ENCODE results near the gene PRKAG3. TPM values are rescaled to one million over a fixed set of nuclear protein-coding genes. Genes with fewer than 3 reads are reported as not detected.

The PRKAG3 gene
- polyA plus RNA-seq, 1 of the 3 experiments (the other 2 are of a cell fraction): not detected

DNA sequence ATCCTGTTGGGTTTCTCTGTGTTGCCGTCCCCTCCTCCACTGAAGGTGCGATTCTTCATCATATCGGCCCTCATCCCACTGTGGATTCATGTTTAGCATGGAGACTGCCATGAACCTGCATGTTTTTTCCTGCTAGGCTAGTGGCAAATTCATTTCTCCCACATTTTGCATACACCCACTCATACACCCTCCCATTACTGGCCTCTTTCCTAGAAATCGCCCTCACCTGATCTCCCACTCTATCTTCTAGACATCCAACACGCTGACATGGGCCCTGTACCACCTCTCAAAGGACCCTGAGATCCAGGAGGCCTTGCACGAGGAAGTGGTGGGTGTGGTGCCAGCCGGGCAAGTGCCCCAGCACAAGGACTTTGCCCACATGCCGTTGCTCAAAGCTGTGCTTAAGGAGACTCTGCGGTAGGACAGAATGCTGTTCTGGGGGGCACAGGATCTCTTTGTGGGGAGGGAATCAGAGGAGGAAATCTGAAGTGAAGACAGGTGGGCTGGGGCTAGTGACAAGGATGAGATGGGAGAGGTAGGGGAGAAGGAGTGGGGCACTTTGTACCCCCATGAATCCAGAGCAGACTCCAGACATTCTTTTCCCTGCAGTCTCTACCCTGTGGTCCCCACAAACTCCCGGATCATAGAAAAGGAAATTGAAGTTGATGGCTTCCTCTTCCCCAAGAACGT, 17.7 kb downstream of the PRKAG3 start:
- no peak overlapping the region for H3K27ac ChIP-seq (ENCODE audit: low read depth in 2 of 2, low read length in 1 of 2)
- no peak overlapping the region for H3K9ac ChIP-seq
- POLR2A ChIA-PET: no interaction called here
- TF ChIP-seq TCF12 (IDR thresholded peaks at IDR 0.05) (no peak), RXRA (IDR thresholded peaks at IDR 0.05; ENCODE audit: borderline replicate concordance, low read depth) (no peak)
- TF ChIP-seq, protein P1, sequence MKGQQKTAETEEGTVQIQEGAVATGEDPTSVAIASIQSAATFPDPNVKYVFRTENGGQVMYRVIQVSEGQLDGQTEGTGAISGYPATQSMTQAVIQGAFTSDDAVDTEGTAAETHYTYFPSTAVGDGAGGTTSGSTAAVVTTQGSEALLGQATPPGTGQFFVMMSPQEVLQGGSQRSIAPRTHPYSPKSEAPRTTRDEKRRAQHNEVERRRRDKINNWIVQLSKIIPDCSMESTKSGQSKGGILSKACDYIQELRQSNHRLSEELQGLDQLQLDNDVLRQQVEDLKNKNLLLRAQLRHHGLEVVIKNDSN (IDR thresholded peaks at IDR 0.05; ENCODE audit: borderline replicate concordance, low read depth): no peak
- H3K4me1 ChIP-seq (ENCODE audit: control insufficient read depth in 1 of 2, insufficient read depth in 2 of 2, low read depth in 1 of 2, low read length in 1 of 2): no peaks in the 10 kb centered on the region; a peak in 1 of 4 replicates
- 70% methylated on average over 11 of the region's 11 CpGs for WGBS (ENCODE audit: low lambda C conversion rate)
- no peak overlapping the region for H3K4me2 ChIP-seq
- H3K79me2 ChIP-seq (ENCODE audit: insufficient read depth): no peaks in the 10 kb centered on the region
- no peaks in the 10 kb centered on the region for H3K36me3 ChIP-seq (replicated peaks in 1 of 2; ENCODE audit: control insufficient read depth in 1 of 2, insufficient read depth in 2 of 2, low read length in 1 of 2)
- DNase-seq: no peak
- H2AFZ ChIP-seq (ENCODE audit: low read depth): no peak overlapping the region
- no peaks in the 10 kb centered on the region for H3F3A ChIP-seq (replicated peaks; ENCODE audit: insufficient read depth)
- CTCF ChIA-PET: interaction anchor here (1.2 kb wide), 1 partner anchor 33 kb away, joined by 3 read pairs; no protein-coding TSS in a partner anchor
- H3K4me3 ChIP-seq (ENCODE audit: low read depth in 2 of 2, low read length in 1 of 2): no peak overlapping the region
- no peaks in the 10 kb centered on the region for H3K9me3 ChIP-seq
- H3K27me3 ChIP-seq (ENCODE audit: insufficient read depth): no peaks in the 10 kb centered on the region; the same call in 1 of the 2 replicates
- H4K20me1 ChIP-seq (ENCODE audit: insufficient read depth): no peaks in the 10 kb centered on the region
- H3K9me2 ChIP-seq: no peaks in the 10 kb centered on the region

DNA sequence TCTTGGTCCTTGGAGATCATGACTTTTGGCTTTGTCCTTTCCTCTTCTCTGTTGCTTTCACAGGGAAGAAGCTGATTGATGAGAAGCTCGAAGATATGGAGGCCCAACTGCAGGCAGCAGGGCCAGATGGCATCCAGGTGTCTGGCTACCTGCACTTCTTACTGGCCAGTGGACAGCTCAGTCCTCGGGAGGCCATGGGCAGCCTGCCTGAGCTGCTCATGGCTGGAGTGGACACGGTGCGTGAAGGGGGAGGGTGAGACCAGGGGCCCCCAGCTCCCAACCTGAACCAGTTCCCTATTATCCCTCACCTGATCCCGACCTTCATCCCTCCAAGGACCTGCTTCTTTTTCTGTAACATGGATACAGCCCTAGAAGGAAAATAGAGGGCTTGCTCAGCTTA, 18.7 kb downstream of the PRKAG3 start:
- WGBS (ENCODE audit: low lambda C conversion rate): 56% methylated on average over 5 of the region's 5 CpGs

DNA sequence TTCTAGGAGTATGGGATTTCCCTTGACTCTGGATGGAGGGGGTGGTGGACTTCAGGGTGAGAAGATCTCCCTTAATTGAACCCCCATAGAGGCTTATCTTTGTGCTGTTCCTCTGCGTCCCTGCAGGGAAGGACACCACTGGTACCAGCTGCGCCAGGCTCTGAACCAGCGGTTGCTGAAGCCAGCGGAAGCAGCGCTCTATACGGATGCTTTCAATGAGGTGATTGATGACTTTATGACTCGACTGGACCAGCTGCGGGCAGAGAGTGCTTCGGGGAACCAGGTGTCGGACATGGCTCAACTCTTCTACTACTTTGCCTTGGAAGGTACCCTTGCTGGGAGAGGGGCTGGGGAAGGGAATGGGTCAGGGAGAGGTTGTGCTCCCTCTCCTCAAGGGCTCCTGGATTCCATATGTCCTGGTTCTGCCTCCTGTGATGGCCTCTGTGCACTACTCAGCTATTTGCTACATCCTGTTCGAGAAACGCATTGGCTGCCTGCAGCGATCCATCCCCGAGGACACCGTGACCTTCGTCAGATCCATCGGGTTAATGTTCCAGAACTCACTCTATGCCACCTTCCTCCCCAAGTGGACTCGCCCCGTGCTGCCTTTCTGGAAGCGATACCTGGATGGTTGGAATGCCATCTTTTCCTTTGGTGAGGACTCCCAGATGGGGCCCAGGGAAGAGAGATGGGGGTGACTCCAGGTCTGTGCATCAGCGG, 19.3 kb downstream of the PRKAG3 start:
- WGBS (ENCODE audit: low lambda C conversion rate): 87% methylated on average over 19 of the region's 21 CpGs
- POLR2A ChIA-PET: no interaction called here
- H3K4me1 ChIP-seq (ENCODE audit: control insufficient read depth in 1 of 2, insufficient read depth in 2 of 2, low read depth in 1 of 2, low read length in 1 of 2): no peaks in the 10 kb centered on the region; a peak in 1 of 4 replicates
- no peak overlapping the region for H3K4me2 ChIP-seq
- H3K27ac ChIP-seq (ENCODE audit: low read depth in 2 of 2, low read length in 1 of 2): no peak overlapping the region
- no peaks in the 10 kb centered on the region for H4K20me1 ChIP-seq (ENCODE audit: insufficient read depth)
- H3K9ac ChIP-seq: no peak overlapping the region
- no peak for DNase-seq
- CTCF ChIA-PET: interaction anchor here (1.3 kb wide), 1 partner anchor 168 kb away, joined by 3 read pairs; no protein-coding TSS in a partner anchor
- H2AFZ ChIP-seq (ENCODE audit: low read depth): no peak overlapping the region
- TF ChIP-seq SIN3A (IDR thresholded peaks at IDR 0.05; ENCODE audit: borderline replicate concordance, low read depth, low read length): no peak
- TF ChIP-seq, protein P2, sequence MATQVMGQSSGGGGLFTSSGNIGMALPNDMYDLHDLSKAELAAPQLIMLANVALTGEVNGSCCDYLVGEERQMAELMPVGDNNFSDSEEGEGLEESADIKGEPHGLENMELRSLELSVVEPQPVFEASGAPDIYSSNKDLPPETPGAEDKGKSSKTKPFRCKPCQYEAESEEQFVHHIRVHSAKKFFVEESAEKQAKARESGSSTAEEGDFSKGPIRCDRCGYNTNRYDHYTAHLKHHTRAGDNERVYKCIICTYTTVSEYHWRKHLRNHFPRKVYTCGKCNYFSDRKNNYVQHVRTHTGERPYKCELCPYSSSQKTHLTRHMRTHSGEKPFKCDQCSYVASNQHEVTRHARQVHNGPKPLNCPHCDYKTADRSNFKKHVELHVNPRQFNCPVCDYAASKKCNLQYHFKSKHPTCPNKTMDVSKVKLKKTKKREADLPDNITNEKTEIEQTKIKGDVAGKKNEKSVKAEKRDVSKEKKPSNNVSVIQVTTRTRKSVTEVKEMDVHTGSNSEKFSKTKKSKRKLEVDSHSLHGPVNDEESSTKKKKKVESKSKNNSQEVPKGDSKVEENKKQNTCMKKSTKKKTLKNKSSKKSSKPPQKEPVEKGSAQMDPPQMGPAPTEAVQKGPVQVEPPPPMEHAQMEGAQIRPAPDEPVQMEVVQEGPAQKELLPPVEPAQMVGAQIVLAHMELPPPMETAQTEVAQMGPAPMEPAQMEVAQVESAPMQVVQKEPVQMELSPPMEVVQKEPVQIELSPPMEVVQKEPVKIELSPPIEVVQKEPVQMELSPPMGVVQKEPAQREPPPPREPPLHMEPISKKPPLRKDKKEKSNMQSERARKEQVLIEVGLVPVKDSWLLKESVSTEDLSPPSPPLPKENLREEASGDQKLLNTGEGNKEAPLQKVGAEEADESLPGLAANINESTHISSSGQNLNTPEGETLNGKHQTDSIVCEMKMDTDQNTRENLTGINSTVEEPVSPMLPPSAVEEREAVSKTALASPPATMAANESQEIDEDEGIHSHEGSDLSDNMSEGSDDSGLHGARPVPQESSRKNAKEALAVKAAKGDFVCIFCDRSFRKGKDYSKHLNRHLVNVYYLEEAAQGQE (IDR thresholded peaks at IDR 0.05; ENCODE audit: low read depth, low read length): no peak
- no peak for TF ChIP-seq NRF1 (IDR thresholded peaks at IDR 0.05; ENCODE audit: low read depth, low read length)
- TF ChIP-seq, protein P3, sequence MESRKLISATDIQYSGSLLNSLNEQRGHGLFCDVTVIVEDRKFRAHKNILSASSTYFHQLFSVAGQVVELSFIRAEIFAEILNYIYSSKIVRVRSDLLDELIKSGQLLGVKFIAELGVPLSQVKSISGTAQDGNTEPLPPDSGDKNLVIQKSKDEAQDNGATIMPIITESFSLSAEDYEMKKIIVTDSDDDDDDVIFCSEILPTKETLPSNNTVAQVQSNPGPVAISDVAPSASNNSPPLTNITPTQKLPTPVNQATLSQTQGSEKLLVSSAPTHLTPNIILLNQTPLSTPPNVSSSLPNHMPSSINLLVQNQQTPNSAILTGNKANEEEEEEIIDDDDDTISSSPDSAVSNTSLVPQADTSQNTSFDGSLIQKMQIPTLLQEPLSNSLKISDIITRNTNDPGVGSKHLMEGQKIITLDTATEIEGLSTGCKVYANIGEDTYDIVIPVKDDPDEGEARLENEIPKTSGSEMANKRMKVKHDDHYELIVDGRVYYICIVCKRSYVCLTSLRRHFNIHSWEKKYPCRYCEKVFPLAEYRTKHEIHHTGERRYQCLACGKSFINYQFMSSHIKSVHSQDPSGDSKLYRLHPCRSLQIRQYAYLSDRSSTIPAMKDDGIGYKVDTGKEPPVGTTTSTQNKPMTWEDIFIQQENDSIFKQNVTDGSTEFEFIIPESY (IDR thresholded peaks at IDR 0.05; ENCODE audit: borderline replicate concordance, low read depth): no peak
- TF ChIP-seq, protein P4, sequence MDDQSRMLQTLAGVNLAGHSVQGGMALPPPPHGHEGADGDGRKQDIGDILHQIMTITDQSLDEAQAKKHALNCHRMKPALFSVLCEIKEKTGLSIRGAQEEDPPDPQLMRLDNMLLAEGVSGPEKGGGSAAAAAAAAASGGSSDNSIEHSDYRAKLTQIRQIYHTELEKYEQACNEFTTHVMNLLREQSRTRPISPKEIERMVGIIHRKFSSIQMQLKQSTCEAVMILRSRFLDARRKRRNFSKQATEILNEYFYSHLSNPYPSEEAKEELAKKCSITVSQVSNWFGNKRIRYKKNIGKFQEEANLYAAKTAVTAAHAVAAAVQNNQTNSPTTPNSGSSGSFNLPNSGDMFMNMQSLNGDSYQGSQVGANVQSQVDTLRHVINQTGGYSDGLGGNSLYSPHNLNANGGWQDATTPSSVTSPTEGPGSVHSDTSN (IDR thresholded peaks at IDR 0.05): no peak
- no peaks in the 10 kb centered on the region for H3F3A ChIP-seq (replicated peaks; ENCODE audit: insufficient read depth)
- H3K27me3 ChIP-seq (ENCODE audit: insufficient read depth): no peaks in the 10 kb centered on the region; the same call in 1 of the 2 replicates
- no peak overlapping the region for H3K4me3 ChIP-seq (ENCODE audit: low read depth in 2 of 2, low read length in 1 of 2)
- H3K9me2 ChIP-seq: no peaks in the 10 kb centered on the region
- H3K79me2 ChIP-seq (ENCODE audit: insufficient read depth): no peaks in the 10 kb centered on the region
- no peaks in the 10 kb centered on the region for H3K9me3 ChIP-seq
- H3K36me3 ChIP-seq (replicated peaks in 1 of 2; ENCODE audit: control insufficient read depth in 1 of 2, insufficient read depth in 2 of 2, low read length in 1 of 2): no peaks in the 10 kb centered on the region

More for the DNA sequence above, 18.7 kb downstream of the PRKAG3 start:
- no peak for DNase-seq
- H2AFZ ChIP-seq (ENCODE audit: low read depth): no peak overlapping the region
- H3K9ac ChIP-seq: no peak overlapping the region
- no peak for TF ChIP-seq YY1 (IDR thresholded peaks at IDR 0.05; ENCODE audit: low read depth)
- H3K9me3 ChIP-seq: no peaks in the 10 kb centered on the region
- H3K27ac ChIP-seq (ENCODE audit: low read depth in 2 of 2, low read length in 1 of 2): no peak overlapping the region
- no peaks in the 10 kb centered on the region for H3K36me3 ChIP-seq (replicated peaks in 1 of 2; ENCODE audit: control insufficient read depth in 1 of 2, insufficient read depth in 2 of 2, low read length in 1 of 2)
- H3F3A ChIP-seq (replicated peaks; ENCODE audit: insufficient read depth): no peaks in the 10 kb centered on the region
- H4K20me1 ChIP-seq (ENCODE audit: insufficient read depth): no peaks in the 10 kb centered on the region
- no peaks in the 10 kb centered on the region for H3K9me2 ChIP-seq
- H3K4me2 ChIP-seq: no peak overlapping the region
- H3K4me1 ChIP-seq (ENCODE audit: control insufficient read depth in 1 of 2, insufficient read depth in 2 of 2, low read depth in 1 of 2, low read length in 1 of 2): no peaks in the 10 kb centered on the region; a peak in 1 of 4 replicates
- H3K27me3 ChIP-seq (ENCODE audit: insufficient read depth): no peaks in the 10 kb centered on the region; the same call in 1 of the 2 replicates
- H3K4me3 ChIP-seq (ENCODE audit: low read depth in 2 of 2, low read length in 1 of 2): no peak overlapping the region
- CTCF ChIA-PET: no interaction called here
- no peaks in the 10 kb centered on the region for H3K79me2 ChIP-seq (ENCODE audit: insufficient read depth)
- POLR2A ChIA-PET: no interaction called here

All from SK-N-SH (cell line).